HepG2 (cell line): ENCODE measurements around the gene SPAG8.

Experiments used
- CTCF ChIP-seq: sonication (generic); formaldehyde crosslinking; IDR thresholded peaks from 2 replicates; pipeline ENCODE4 v1.5.0; 2020; ENCODE audit warnings: mild to moderate bottlenecking, missing genetic modification reagents, moderate library complexity
- ELF4 ChIP-seq: sonication (generic); formaldehyde crosslinking; IDR thresholded peaks from 2 replicates; pipeline ENCODE4 v1.5.0; 2020; ENCODE audit warnings: missing genetic modification reagents, mild to moderate bottlenecking, moderate library complexity, borderline replicate concordance
- KAT7 ChIP-seq: IDR thresholded peaks from 2 replicates; pipeline ENCODE4 v1.6.1; 2018; ENCODE audit warnings: borderline replicate concordance, missing compliant biosample characterization
- ZNF768 ChIP-seq: sonication (generic); formaldehyde crosslinking; IDR thresholded peaks from 2 replicates; pipeline ENCODE4 v1.4.0; 2020; ENCODE audit warnings: missing genetic modification reagents

- TF ChIP-seq ELF4 (CRISPR knock-in tag), result no peak
- 0 out of 2 replicates have a peak, but pooled peaks have one; percentile 8 for TF ChIP-seq CTCF (CRISPR knock-in tag)
- TF ChIP-seq ZNF768 (CRISPR knock-in tag), result no peak
- TF ChIP-seq KAT7, result no peak
Observed at GRCh38 chr9:35859310-35859989, 47.4 kb upstream of the SPAG8 start.
